Measurements from ENCODE around the gene MRO.

The MRO gene

DNA sequence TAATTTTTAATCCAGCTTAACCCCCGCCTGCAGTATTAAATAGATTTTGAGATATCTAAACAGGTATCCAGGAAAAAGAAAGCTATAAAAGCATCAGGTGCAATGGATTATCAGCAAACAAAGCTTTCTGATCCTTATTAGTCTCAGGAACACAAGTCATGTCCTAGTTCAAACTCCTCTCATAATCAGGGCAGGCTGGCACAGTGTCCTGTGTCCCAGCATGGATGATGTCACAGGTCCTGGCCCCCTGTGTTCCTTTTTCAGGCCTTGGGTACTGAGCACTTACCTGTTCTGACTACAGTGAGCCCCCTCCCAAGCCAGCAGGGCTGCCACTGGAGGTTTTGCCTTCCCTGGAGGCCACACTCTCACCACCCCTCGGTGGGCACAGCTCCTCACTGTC lies 19.5 kb upstream of the MRO start:
- in situ Hi-C loops (cut with MboI; ENCODE audit: low sequenced_read_pairs): loop anchor here (25.0 kb wide), 1 partner anchor 198 kb away; the partner anchor contains the start of gene SMAD4

DNA sequence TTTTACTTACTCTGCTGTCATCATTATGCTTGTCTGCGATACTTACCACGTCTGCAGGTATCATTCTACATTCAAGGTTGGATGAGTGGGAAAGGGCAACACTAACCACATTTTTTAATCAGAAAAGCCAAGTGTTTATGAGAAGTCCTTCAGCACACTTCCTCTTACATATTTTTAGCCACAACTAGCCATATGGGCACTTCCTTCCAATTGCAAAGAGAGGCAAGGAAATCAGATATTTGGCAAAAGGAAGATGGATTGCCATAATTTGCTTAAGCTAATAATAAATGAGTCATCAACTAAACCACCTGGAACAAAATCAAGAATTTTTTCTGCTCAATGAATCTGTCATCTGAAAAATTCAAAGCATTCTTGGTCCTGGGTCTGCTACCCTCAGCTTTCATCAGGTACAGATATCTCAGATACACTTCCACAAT lies 16.7 kb upstream of the MRO start:
- in situ Hi-C loops (cut with MboI; ENCODE audit: low sequenced_read_pairs): loop anchor here (25.0 kb wide), 1 partner anchor 201 kb away; the partner anchor contains the start of gene SMAD4

DNA sequence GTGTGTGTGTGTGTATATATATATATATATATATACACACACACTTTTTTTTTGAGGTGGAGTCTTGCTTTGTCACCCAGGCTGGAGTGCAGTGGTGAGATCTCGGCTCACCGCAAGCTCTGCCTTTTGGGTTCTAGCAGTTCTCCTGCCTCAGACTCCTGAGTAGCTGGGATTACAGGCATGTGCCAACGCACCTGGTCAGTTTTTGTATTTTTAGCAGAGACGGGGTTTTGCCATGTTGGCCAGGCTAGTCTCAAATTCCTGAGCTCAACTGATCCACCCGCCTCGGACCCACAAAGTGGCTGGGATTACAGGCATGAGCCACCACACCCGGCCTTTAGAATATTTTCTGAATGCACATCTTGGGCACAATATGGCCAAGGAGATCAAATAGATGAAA lies 13.7 kb upstream of the MRO start:
- in situ Hi-C loops (cut with MboI; ENCODE audit: low sequenced_read_pairs): loop anchor here (25.0 kb wide), 1 partner anchor 204 kb away; the partner anchor contains the start of gene SMAD4

DNA sequence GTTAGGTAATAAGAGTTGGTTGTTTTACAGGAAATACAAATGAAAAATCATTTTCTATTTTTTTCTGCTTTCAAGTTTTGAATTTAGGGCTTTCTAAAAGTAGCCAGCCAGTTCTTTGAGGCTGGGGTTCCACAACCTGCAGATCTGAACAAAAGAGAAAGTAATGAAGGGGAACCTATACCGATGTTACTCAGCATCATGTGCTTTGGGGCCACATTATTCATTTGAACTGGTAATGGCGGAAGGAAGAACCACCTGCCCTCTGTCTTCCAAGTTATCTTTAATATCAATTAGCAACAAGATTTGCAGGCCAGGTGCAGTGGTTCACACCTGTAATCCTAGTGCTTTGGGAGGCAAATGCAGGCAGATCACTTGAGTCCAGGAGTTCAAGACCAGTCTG lies 12.9 kb upstream of the MRO start:
- in situ Hi-C loops (cut with MboI; ENCODE audit: low sequenced_read_pairs): loop anchor here (25.0 kb wide), 1 partner anchor 205 kb away; the partner anchor contains the start of gene SMAD4

DNA sequence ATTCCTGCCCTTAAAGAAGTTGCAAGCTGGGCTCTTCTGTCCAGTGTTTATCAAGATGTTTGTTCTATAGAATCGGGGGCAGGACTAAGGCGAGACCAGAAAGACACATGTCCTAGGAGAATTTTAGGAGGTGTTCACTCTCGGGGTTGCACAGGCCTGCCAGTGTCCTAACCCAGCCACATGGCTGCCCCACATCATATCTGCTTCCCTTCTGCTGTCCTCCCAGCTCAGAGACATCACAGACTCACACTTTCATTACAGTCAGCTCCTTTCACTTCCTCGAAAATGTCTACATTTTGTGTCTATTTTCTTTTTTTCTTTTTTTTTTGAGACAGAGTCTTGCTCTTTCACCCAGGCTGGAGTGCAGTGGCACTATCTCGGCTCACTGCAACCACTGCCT lies 10.7 kb upstream of the MRO start:
- in situ Hi-C loops (cut with MboI; ENCODE audit: low sequenced_read_pairs): loop anchor here (25.0 kb wide), 1 partner anchor 207 kb away; the partner anchor contains the start of gene SMAD4

DNA sequence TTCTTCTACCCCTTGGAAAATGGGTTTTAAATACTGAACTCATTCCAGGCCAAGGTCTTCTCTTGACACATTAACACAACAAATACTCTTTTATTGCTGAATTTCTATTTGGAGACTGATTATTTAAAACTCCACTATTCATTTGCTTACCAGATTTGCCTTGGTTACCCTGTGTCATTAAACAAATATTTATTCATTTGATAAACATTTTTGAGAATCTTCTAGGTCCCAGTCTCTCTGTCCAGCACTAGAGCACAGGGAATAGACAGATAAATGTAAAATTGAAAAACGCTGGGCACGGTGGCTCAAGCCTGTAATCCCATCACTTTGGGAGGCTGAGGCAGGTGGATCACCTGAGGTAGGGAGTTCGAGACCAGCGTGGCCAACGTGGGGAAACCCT lies 9.8 kb upstream of the MRO start:
- in situ Hi-C loops (cut with MboI; ENCODE audit: low sequenced_read_pairs): loop anchor here (25.0 kb wide), 1 partner anchor 208 kb away; the partner anchor contains the start of gene SMAD4

DNA sequence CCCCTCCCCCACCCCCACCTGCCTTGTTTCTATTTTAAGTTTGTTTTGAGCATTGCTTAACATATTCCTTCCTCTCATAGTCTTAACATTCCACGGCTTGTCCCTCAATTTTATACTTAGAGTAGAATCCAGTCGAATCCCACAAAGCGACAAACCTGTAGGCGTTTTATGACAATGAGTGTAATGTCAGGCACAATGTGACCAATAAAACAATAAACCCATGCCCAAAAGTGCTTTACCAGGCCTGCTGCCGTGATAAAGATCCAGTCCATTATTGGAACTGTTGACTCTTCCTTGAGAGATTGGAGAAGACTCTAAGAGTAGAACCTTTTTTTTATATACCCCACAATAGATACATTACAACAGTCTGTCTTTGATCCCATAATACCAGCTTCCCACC lies 6.2 kb upstream of the MRO start:
- in situ Hi-C loops (cut with MboI; ENCODE audit: low sequenced_read_pairs): loop anchor here (25.0 kb wide), 1 partner anchor 211 kb away; the partner anchor contains the start of gene SMAD4

DNA sequence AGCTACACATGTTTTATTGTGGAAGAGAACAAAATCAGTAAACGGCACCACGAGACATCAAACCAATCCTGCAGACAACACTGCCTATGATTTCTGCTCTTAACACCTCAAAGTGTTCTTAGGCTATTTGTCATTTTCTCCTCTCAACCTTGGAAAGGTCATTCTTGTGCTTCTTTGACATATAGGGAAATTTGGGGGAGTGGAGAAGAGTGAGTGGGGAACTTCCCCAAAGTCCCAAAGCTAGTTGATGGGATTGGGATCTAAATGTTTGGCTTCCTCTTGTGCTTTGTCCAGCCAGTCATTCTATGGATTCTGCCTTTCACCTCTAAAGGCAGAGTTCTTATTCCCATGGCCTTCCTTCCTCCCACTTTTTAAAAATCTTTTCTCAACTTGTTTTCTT lies 5.8 kb upstream of the MRO start:
- in situ Hi-C loops (cut with MboI; ENCODE audit: low sequenced_read_pairs): loop anchor here (25.0 kb wide), 1 partner anchor 212 kb away; the partner anchor contains the start of gene SMAD4

DNA sequence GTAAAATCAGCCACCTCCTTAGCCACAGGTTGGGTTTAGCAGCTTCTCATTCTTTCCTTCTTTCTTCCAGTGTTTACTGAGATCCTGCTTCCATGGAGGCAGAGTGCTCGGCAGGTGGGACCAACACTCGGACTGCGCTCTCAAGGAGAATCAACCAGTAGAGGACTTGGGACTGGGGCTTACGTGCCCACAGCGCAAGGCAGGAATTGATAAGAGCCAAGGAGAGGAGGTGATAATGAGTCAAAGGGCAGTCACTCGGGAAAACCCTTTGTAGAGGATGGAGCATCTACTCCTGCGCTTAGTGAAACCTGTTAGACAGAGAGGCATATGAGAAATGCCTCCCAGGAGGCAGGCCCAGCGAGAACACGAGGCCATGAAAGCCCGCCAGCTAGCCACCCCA lies 2.9 kb upstream of the MRO start:
- in situ Hi-C loops (cut with MboI; ENCODE audit: low sequenced_read_pairs): no loop called here

DNA sequence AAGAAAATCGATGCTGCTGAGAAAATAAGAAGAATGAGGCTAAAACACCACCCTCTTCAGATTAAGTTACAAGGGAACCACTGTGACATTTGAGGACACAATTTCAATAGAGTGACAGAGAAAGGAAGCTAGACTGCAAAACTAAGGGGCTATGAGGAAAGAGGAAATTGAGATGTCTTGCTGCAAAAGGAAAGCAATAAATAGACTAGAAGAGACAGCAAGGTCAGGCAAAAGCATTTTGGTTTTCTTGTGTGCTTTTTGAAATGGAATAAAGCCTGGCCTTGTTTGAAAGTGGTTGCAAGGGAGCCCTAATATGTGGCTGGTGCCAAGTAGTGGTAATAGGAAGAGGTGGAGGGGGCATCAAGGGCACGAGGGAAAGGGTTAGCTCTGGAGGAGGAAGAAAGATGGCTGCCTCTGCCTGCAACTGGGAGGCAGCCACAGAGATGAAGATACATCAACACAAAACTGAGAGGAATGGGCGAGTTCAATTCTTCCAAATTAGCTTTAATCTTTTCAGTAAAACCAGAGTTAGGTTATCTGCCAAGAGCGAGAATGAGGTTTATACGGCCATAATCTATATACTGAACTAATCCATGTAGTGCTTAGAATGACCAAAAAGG lies 1.2 kb upstream of the MRO start:
- in situ Hi-C loops (cut with MboI; ENCODE audit: low sequenced_read_pairs): no loop called here

DNA sequence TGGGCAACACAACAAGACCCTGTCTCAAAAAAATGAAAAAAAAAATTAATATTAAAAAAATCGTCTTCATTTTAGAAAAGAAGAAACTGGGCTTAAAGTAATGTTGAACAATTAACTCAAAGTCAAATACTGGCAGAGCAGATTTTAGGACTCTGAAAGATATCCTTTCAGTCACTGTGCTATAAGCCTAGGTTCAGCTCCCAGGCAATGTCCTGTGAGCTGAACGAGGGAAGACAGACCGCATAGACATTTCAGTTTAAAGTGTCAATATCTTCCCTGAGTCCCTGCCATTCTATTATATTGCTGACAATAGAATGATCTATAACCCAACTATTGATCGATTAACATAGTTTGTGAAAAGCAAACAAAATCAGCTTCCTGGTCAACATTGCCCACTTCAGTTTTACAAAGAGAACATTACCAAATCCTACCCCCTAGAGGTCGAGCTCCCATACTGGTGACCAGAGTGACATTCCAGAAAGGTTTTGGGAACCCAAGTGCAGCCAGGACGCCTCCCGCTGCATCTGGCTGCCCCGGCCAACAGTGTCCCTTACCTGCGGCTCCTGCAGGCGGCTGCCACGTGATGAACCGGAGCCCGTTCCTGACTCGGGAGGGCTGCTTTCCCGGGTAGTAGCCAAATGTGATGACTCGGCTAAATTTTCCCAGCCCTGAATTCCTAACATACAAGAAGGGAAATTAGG lies 639 bp downstream of the MRO start:
- in situ Hi-C loops (cut with MboI; ENCODE audit: low sequenced_read_pairs): no loop called here

DNA sequence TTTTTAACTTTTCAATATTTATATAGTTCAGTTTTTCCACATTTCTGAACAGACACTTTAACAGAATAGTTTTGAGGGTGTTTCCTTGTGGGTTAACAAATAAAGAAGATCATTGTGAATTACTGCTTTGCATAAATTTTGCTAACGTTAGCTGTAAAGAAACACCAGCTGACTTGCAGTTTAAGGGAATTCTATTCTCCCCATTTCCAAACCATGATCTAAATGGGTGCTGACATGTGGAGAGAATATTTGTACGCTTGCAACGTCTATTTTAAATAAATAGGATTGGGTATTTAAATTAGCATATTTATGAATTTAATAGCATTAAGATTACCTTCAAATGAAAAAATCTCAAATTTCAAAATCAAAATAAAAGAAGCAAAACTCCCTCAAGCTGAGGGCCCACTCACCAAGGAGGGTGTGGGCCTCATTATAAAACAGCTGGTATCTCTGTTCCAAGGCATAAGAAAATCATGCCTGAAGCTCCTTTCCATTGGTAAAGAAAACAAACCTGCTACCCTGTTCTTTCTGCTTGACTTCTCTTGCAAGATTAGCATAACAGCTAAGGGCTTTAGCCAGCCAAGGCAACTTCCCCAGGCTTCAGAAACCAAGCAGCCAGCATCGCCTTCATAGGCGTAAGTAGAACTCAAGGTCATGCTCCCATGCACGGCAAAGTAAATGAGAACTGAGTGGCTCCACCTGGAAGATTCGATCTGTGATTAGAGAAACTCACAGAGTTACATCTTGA lies 3.2 kb downstream of the MRO start:
- in situ Hi-C loops (cut with MboI; ENCODE audit: low sequenced_read_pairs): no loop called here

DNA sequence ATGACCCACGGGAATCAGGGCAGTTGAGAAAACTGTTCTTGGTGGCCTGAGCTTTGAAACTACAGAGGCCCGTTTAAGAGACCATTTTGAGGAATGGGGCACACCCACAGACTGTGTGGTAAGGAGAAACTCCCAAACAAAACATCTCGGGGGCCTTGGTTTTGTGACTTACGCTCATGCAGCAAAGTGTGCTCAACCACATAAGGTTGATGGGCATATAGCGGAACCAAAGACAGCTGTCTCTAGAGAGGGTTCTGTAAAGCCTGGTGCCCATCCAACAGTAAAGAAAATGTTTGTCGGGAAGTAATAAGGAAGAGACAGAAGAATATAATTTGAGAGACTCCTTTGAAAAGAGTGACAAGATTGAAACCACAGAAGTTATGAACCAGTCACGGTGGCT lies 5.4 kb downstream of the MRO start:
- in situ Hi-C loops (cut with MboI; ENCODE audit: low sequenced_read_pairs): no loop called here

DNA sequence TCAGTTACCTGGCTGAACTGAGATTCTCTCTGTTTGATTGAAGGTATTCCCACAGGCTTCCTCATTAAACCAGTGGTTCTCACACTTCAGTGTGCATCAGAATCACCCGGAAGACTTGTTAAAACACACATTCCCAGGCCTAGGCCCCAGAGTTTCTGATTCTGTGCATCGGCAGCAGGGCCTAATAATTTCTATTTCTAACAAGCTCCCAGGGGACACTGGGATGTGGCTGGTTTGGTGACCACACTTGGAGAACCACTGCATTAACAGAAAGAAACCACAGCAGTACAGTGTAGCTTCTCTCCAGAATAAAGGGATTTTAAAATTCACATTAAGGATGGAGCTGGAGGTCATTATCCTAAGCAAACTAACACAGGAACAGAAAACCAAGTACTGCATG lies 6.5 kb downstream of the MRO start:
- in situ Hi-C loops (cut with MboI; ENCODE audit: low sequenced_read_pairs): no loop called here

DNA sequence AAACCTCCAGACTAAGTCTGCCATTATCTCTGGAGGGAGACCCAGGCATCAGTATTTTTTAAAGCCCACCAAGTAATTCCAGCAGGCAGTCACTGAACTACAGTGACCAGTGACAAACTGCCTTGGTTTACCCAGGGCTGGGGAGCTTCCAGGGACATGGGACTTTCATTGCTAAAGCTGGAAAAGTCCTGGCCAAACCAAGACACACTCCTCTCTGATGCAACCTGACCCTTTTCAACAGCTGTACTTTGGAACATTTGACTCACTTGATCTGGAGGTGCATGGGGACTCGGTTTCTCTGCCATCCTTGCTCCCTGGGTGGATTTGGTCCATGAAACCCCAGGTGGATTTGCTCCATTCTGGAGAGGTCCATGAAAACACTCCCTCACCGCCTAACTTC lies 7.0 kb downstream of the MRO start:
- in situ Hi-C loops (cut with MboI; ENCODE audit: low sequenced_read_pairs): no loop called here

DNA sequence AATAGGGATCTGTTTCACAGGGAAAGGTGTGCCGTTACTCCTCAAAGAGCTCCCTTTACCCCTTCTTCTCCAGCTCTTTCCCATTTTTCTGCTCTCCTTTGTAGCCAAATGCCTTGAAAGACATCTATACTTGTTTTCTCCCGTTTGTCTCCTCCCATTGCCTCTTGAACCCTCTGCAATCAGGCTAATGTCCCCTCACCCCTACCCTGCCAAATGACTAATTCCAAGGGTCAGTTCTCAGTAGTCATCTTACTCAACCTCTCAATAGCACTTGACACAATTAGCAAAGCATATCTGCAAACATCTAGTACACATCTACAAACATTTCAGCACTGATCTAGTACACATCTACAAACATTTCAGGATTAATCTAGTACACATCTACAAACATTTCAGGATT lies 12.6 kb downstream of the MRO start:
- in situ Hi-C loops (cut with MboI; ENCODE audit: low sequenced_read_pairs): no loop called here

DNA sequence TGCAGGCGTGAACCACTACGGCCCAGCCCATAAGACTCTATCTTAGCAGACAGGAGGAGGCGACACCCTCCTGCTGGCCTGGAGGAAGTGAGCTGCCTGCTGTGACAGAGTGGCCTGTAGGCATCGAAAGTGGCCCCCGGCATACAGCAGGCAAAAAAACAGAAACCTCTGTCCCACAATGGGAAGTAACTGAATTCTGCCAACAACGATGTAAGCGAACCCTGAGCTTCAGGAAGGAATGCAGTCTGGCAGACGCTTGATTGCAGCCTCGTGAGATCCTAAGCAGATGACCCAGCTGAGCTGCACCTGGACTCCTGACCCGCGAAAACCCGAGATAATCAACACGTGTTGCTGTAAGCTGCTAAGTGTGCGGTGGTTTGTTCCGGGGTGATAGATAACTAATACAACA lies 13.6 kb downstream of the MRO start:
- in situ Hi-C loops (cut with MboI; ENCODE audit: low sequenced_read_pairs): no loop called here

DNA sequence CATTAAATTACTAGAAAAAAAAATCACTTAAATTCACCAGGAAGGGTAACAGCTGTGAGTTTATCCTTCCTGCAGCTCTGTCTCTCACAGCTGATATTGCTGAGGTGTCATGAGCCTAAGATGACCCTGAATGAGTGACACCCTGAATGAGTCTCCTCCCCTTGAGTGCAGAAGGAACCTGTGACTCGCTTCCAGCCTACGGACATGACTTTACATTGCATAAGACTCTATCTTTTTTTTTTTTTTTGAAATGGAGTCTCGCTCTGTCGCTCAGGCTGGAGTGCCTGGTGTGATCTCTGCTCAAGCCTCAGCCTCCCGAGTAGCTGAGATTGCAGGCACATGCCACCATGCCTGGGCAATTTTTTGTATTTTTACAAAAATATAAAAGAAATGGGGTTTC lies 14.1 kb downstream of the MRO start:
- in situ Hi-C loops (cut with MboI; ENCODE audit: low sequenced_read_pairs): no loop called here

DNA sequence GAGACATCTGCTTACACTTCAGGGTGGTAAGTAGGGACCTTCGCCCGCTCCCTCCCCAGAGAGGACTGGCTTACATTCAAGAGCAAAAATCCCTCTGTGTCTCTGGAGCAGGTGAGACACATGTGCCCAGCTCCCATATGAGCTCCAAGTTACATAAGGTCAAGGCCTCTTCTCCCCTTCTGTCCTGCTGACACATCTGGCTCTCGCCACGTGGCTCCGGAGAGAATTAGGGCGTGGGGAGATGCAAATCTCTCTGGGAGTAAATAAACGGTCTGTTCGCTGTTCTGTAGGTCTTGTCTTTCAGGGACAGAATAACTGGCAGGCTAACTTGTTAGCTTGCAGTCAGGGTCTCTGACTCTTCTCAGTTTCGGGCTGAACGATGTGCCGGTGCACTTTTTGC lies 16.2 kb downstream of the MRO start:
- in situ Hi-C loops (cut with MboI; ENCODE audit: low sequenced_read_pairs): no loop called here

DNA sequence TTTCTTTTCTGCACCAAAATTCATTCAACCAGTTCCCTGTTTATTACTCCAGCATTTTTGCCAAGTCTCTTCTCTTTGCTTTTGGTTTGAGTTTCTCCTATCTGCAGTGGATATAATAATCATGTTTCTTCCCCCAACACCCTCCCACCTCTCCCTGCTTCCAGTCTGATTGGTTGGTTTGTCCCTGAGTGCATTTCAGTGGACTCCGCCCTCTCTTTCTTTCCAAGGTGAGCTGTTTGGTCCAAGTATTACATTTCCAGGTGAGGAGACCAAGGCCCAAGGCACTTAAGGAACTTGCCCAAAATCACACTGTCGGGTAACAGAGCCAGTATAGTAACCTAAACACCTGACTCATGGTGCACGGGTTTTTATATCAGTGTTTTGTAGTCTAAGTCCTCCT lies 17.7 kb downstream of the MRO start:
- in situ Hi-C loops (cut with MboI; ENCODE audit: low sequenced_read_pairs): no loop called here

DNA sequence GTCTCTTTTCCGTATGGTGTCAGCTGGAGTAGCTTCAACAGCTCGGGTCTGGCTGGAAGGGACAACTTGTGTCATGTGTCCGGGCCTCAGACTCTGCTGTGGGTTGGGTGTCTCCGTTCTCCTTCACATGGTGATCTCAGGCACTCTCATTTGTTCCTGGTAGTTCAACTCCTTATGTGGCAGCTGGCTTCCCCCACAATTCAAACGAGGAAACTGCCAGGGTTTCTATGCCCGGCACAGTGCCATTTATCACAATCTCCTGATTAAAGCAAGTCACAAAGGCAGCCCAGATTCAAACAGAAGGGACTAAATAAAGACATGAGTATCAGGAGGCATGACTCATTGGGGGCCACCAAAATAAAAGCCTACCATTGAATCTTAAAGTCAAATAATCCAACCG lies 22.7 kb downstream of the MRO start:
- in situ Hi-C loops (cut with MboI; ENCODE audit: low sequenced_read_pairs): no loop called here

DNA sequence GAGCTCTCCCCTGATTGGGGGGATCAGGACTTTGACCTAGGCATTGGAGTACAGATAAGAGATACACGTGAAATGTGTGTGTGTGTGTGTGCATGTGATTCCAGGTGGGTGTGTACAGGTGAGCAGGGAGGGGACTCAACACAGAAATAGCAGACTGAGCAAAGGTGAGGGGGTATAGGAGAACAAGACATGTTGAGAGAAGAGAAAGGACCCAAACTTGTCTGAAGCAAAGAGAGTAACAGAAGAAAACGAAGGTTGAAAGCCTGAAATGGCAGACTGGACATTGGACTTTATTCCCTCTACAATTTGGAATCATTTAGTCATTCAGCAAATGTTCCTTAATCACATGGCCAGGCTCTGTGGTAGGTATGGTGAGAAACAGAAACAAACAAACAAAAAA lies 23.3 kb downstream of the MRO start:
- in situ Hi-C loops (cut with MboI; ENCODE audit: low sequenced_read_pairs): no loop called here

Measured in HL-60/S4 treated with retinoic acid at 250 ng/mL for 4 days and 3 days (cell line).